Right lobe of liver (tissue), 4 donors: Measurements from ENCODE around the gene C2CD4B.

Experiments used
- POLR2A ChIP-seq: fragments of 450-650 bp; IDR thresholded peaks from one replicate; pipeline ENCODE4 v1.6.1; 2017; ENCODE audit warnings: antibody characterized with exemption, mild to moderate bottlenecking
- TF ChIP-seq, protein P1 (sequence below), 4 donors: fragments of 200-600 bp in 3 of 4; fragments of 450-650 bp in 1 of 4; IDR thresholded peaks; one replicate each; pipeline versions ENCODE4 v1.5.1 to v1.8.0; 2016 to 2022; ENCODE audit warnings: antibody characterized with exemption in 4 of 4, mild to moderate bottlenecking in 2 of 4
- donor health status: DM: no; HTN: no; CAD: no.
- donor health status: DM: no; HTN: no; CAD: no.
- donor health status: DM: no; HTN: yes; CAD: no.

DNA sequence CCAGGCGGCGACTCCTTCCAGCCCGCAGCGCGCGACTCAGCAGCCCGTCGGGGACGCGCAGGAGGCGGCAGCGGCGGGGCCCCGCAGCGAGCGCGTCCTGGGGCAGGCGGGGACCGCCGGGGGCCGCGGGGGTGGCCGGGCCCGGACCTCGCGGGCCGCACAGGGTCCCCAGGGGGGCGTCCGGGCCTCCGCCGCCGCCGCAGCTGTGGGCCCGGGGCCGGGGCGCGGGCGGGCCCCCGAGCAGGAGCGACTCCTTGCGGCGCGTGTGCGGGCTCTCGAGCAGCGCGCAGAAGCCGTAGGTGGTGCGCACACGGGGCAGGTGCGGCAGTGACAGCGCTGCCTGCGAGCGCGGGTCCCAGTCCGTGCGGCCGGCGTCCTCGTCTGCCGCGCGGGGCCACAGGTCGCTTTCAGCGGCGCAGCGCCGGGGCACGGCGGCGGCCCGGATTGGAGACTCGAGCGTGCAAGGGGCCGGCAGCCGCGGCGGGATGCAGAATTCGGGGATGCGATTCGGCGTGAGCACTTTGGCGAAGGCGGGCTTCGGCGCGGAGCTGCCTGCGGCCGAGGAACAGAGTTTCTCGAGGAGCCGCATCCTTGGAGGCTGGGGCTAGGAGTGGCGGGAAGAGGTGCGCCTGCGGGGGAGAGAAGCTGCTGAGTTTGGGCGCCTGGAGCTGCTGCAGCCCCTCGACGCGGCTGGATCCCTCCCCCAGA is 535 bp downstream of the C2CD4B start:
- TF ChIP-seq, protein P1, sequence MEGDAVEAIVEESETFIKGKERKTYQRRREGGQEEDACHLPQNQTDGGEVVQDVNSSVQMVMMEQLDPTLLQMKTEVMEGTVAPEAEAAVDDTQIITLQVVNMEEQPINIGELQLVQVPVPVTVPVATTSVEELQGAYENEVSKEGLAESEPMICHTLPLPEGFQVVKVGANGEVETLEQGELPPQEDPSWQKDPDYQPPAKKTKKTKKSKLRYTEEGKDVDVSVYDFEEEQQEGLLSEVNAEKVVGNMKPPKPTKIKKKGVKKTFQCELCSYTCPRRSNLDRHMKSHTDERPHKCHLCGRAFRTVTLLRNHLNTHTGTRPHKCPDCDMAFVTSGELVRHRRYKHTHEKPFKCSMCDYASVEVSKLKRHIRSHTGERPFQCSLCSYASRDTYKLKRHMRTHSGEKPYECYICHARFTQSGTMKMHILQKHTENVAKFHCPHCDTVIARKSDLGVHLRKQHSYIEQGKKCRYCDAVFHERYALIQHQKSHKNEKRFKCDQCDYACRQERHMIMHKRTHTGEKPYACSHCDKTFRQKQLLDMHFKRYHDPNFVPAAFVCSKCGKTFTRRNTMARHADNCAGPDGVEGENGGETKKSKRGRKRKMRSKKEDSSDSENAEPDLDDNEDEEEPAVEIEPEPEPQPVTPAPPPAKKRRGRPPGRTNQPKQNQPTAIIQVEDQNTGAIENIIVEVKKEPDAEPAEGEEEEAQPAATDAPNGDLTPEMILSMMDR (IDR thresholded peaks at IDR 0.05) = no peak
- no peak for TF ChIP-seq POLR2A
